Rectal smooth muscle tissue (tissue), 1 donor: ENCODE measurements around the gene OR52E5.

Experiments used
- H3K27ac ChIP-seq: one replicate; pipeline ENCODE4 v1.7.0; 2013; ENCODE audit warnings: low read depth, low read length, inconsistent platforms
- H3K27me3 ChIP-seq: one replicate; pipeline ENCODE4 v1.7.0; 2013; ENCODE audit warnings: low read length; ENCODE audit not compliant: control insufficient read depth, insufficient read depth
- H3K36me3 ChIP-seq: one replicate; pipeline ENCODE4 v1.7.0; 2013; ENCODE audit warnings: low read length; ENCODE audit not compliant: control insufficient read depth, insufficient read depth
- H3K4me1 ChIP-seq: one replicate; pipeline ENCODE4 v1.7.0; 2013; ENCODE audit warnings: low read length; ENCODE audit not compliant: control insufficient read depth, insufficient read depth
- H3K4me3 ChIP-seq: one replicate; pipeline ENCODE4 v1.7.0; 2013; ENCODE audit warnings: low read length
- H3K9ac ChIP-seq: one replicate; pipeline ENCODE4 v1.7.0; 2013; ENCODE audit warnings: low read length

OR52E5 gene

GRCh38 chr11:5910540-5910939 lies 17.5 kb downstream of the OR52E5 start:
- H3K36me3 ChIP-seq, result no peaks in the 10 kb centered on the region

DNA sequence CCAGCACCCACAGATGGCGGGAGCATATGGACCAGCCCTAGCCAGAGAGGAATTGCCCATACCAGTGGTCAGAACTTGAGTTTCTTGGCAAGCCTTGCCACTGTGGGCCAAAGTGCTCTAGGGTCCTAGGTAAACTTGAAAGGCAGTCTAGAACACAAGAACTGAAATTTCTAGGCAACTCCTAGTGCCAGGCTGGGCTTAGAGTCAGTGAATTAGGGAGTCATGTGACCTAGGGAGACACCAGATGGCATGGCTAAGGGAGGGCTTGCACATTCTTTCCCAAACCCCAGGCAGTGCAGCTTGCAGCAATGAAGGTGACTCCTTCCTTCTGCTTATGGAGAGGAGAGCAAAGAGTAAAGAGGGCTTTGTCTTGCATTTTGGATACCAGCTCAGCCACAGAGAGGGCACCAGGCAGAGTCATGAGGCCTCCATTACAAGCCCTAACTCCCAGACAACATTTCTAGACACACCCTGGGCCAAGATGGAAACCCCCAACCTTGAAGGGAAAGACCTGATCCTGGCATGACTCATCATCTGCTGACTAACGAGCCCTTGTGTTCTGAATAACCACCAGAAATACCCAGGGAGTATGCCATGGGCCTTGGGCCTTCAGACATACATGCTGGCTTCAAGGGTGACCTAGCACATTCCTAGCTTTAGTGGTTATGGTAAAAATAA lies 29.9 kb downstream of the OR52E5 start:
- H3K36me3 ChIP-seq, result no peaks in the 10 kb centered on the region
- no peak overlapping the region for H3K9ac ChIP-seq
- no peak overlapping the region for H3K27ac ChIP-seq
- no peaks in the 10 kb centered on the region for H3K4me1 ChIP-seq
- no peaks in the 10 kb centered on the region for H3K27me3 ChIP-seq
- H3K4me3 ChIP-seq, result no peak overlapping the region

More at GRCh38 chr11:5910540-5910939, 17.5 kb downstream of the OR52E5 start:
- Histone ChIP-seq H3K9ac (no peak overlapping the region), H3K27ac (no peak overlapping the region), H3K4me1 (no peaks in the 10 kb centered on the region), H3K27me3 (no peaks in the 10 kb centered on the region), H3K4me3 (no peak overlapping the region)

- Histone ChIP-seq H3K36me3 (no peaks in the 10 kb centered on the region), H3K27me3 (no peaks in the 10 kb centered on the region), H3K4me3 (no peak overlapping the region), H3K9ac (no peak overlapping the region), H3K27ac (no peak overlapping the region), H3K4me1 (no peaks in the 10 kb centered on the region)
These were observed 30.4 kb downstream of the OR52E5 start for GRCh38 chr11:5923427-5923776.

DNA sequence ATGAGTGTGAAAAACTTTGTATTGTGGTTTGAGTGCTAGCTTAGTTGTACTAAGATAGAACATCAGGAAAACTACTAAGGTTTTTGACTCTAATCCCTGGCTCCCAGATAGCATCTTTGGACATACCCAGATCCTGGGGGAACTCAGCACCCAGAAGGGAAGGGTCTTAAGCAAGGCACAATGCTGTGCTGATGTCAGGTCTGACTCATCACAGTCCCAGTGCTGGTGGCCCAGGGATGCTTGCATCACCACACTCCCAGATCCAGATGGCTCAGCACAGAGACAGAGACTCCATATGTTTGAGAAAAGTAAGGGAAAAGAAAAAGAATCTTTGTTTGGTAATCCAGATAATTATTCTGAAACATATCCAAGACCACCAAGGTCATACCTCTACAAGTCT lies 30.8 kb downstream of the OR52E5 start:
- H3K36me3 ChIP-seq, result no peaks in the 10 kb centered on the region
- no peak overlapping the region for H3K4me3 ChIP-seq
- H3K27me3 ChIP-seq, result no peaks in the 10 kb centered on the region
- no peaks in the 10 kb centered on the region for H3K4me1 ChIP-seq
- no peak overlapping the region for H3K9ac ChIP-seq
- H3K27ac ChIP-seq, result no peak overlapping the region

- H3K4me1 ChIP-seq, result no peaks in the 10 kb centered on the region
- no peaks in the 10 kb centered on the region for H3K27me3 ChIP-seq
- H3K9ac ChIP-seq, result no peak overlapping the region
- H3K36me3 ChIP-seq, result no peaks in the 10 kb centered on the region
- H3K27ac ChIP-seq, result no peak overlapping the region
- H3K4me3 ChIP-seq, result no peak overlapping the region
These were observed 35.3 kb downstream of the OR52E5 start for GRCh38 chr11:5928271-5928670.

DNA sequence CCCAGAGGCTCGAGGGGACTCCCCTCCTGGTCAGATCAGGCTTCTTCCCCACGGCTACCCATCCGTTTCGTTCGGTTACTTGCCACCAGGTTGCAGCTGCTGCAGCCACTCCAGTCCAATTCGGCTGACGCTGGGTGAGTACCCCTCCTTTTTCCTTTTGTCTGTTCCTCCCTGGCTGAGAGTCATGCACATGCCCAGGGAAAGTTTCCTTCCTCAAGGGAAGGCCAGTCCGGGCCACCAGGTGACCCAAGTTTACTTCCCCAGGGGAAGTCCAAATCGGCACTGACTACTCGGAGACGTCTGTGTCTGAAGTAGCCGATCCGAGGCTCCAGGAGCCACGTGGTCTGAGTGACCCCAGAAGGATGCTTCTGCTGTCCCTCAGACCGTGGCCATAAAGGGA lies 35.8 kb downstream of the OR52E5 start:
- H3K36me3 ChIP-seq, result no peaks in the 10 kb centered on the region
- H3K4me1 ChIP-seq, result no peaks in the 10 kb centered on the region
- H3K27me3 ChIP-seq, result no peaks in the 10 kb centered on the region
- no peak overlapping the region for H3K4me3 ChIP-seq
- no peak overlapping the region for H3K27ac ChIP-seq
- no peak overlapping the region for H3K9ac ChIP-seq

- H3K4me3 ChIP-seq, result no peak overlapping the region
- no peaks in the 10 kb centered on the region for H3K27me3 ChIP-seq
- H3K36me3 ChIP-seq, result no peaks in the 10 kb centered on the region
- H3K9ac ChIP-seq, result no peak overlapping the region
- no peaks in the 10 kb centered on the region for H3K4me1 ChIP-seq
- H3K27ac ChIP-seq, result no peak overlapping the region
These were observed 36.8 kb downstream of the OR52E5 start for GRCh38 chr11:5929571-5930368.

DNA sequence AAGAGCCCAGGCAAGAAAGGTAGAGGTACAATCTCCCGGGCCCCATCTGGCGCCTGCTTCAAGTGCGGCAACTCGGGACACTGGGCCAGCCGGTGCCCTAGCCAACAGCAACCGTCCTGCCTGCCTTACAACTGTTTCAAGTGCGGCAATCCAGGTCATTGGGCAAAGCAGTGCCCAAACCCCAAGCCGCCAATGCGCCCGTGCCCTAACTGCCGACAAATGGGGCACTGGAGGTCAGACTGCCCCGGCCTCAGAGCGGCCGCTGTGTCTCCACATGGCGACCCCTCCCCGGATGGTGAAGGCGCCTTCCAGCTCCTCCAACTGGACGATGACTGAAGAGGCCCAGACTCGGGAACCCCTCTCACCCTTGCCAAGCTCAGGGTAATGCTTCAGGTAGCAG lies 37.6 kb downstream of the OR52E5 start:
- H3K9ac ChIP-seq, result no peak overlapping the region
- no peaks in the 10 kb centered on the region for H3K4me1 ChIP-seq
- H3K27ac ChIP-seq, result no peak overlapping the region
- H3K27me3 ChIP-seq, result no peaks in the 10 kb centered on the region
- H3K4me3 ChIP-seq, result no peak overlapping the region
- no peaks in the 10 kb centered on the region for H3K36me3 ChIP-seq

DNA sequence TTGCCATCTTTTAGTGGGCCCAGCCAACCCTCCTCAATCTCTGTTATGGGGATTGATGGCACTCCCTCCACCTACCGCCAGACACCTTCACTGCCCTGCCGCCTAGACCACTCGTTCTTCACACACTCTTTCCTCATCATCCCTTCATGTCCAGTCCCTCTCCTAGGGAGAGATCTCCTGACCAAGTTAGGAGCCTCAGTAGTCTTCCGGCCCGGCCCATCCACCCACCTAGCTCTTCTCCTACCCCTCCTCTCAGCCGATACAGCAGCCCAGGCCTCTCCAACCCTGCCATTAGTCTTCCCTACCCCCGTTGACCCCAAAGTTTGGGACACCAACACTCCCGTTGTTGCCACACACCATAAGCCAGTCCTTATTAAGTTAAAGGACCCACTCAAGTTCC lies 38.1 kb downstream of the OR52E5 start:
- H3K9ac ChIP-seq, result no peak overlapping the region
- H3K36me3 ChIP-seq, result no peaks in the 10 kb centered on the region
- no peak overlapping the region for H3K27ac ChIP-seq
- H3K4me1 ChIP-seq, result no peaks in the 10 kb centered on the region
- no peak overlapping the region for H3K4me3 ChIP-seq
- H3K27me3 ChIP-seq, result no peaks in the 10 kb centered on the region

- Histone ChIP-seq H3K9ac (no peak overlapping the region), H3K4me1 (no peaks in the 10 kb centered on the region), H3K36me3 (no peaks in the 10 kb centered on the region), H3K27ac (no peak overlapping the region), H3K27me3 (no peaks in the 10 kb centered on the region), H3K4me3 (no peak overlapping the region)
These were observed 39.7 kb downstream of the OR52E5 start for GRCh38 chr11:5932671-5933070.

DNA sequence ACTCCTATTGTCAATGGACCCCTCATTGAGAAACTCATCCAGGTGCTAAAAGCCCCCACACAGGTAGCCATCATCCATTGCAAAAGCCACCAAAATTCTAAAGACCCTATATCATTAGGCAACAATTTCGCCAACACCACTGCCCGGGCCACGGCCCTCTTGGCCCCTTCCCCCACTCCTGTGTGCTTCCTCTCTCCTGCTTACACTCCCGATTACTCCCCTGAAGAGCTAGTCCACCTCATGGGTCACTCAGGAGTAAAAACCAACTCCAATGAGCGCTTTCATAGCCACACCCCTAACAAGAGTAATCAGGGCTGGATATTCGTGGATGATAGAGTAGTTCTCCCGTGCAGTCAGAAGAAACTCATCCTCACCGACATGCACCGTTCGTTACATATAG lies 40.1 kb downstream of the OR52E5 start:
- Histone ChIP-seq H3K4me3 (no peak overlapping the region), H3K9ac (no peak overlapping the region), H3K27ac (no peak overlapping the region), H3K4me1 (no peaks in the 10 kb centered on the region), H3K36me3 (no peaks in the 10 kb centered on the region), H3K27me3 (no peaks in the 10 kb centered on the region)

DNA sequence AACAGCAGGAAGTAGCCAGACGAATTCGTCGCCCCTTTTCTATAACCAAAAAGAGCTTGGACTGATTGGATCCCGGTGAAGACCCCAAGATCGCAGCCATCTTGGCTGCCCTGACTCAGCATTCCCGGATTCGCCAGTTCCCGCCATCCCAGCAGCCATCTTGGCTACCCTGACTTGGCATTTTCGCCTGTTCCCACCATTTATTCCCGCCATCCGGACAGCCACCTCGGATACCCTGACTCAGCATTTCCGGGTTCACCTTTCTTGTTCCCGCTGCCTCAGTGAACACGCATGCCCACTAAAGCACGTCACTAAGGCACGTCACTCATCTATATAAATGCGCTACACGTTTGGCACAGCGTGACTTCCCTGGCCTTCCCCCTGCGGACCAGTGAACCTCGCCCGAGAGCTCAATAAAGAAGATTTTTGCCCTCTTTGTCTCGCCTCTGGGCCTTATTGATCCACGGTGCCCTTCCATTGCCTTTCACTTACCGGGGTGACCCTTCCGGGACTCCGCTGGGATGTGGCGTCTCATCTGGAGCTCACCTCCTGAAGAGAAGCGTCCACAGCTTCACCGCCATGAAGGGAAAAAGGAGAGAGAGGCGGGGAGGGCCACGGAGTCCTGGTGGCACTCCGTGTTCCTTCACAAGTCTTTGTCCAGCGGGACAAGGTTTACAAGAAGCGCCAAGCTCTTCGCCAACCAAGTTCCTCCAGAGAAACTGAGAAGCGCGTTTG lies 45.0 kb downstream of the OR52E5 start:
- H3K27me3 ChIP-seq, result no peaks in the 10 kb centered on the region
- no peak overlapping the region for H3K4me3 ChIP-seq
- H3K36me3 ChIP-seq, result no peaks in the 10 kb centered on the region
- no peak overlapping the region for H3K27ac ChIP-seq
- H3K9ac ChIP-seq, result no peak overlapping the region
- no peaks in the 10 kb centered on the region for H3K4me1 ChIP-seq
